Progenitor cell of endocrine pancreas (in vitro differentiated cells): ENCODE results near the gene SPAG16. TPM values are rescaled to one million over a fixed set of nuclear protein-coding genes. Genes with fewer than 3 reads are reported as not detected.

ENCODE experiments used
- DNase-seq: peaks from one replicate; pipeline ENCODE4 v3.0.0; 2021; ENCODE audit warnings: low spot score; ENCODE audit not compliant: unreplicated experiment
- H3K27ac Mint-ChIP-seq: 2 replicates; pipeline ENCODE4 v1.8.0; 2021; ENCODE audit warnings: mild to moderate bottlenecking, moderate library complexity, mixed read lengths
- H3K27me3 Mint-ChIP-seq: 2 replicates; pipeline ENCODE4 v1.8.0; 2021; ENCODE audit warnings: mixed read lengths
- H3K36me3 Mint-ChIP-seq: 2 replicates; pipeline ENCODE4 v1.8.0; 2022; ENCODE audit warnings: mixed read lengths; ENCODE audit not compliant: insufficient read depth
- H3K4me1 Mint-ChIP-seq: 2 replicates; pipeline ENCODE4 v1.8.0; 2021; ENCODE audit warnings: low read depth, mixed read lengths
- H3K4me3 Mint-ChIP-seq: 2 replicates; pipeline ENCODE4 v1.8.0; 2021; ENCODE audit warnings: low read depth, mild to moderate bottlenecking, moderate library complexity, mixed read lengths
- H3K9me3 Mint-ChIP-seq: 2 replicates; pipeline ENCODE4 v1.8.0; 2021; ENCODE audit warnings: low read depth, mixed read lengths
- CTCF ChIP-seq: fragments of 200-600 bp; sonication (generic); IDR thresholded peaks from one replicate; pipeline ENCODE4 v1.5.0; 2021; ENCODE audit warnings: antibody characterized with exemption, mild to moderate bottlenecking; ENCODE audit not compliant: unreplicated experiment
- total RNA-seq: library from RNA; stranded (reverse); gene quantifications from 2 replicates; pipeline ENCODE4 v1.2.1, GENCODE V29; 2021

Gene SPAG16
- total RNA-seq, 1 donor from 2014 or later, result 52.8 TPM

GRCh38 chr2:214315324-214315723 is 1031.1 kb downstream of the SPAG16 start:
- Mint-ChIP-seq H3K27me3 (no peaks in the 10 kb centered on the region), H3K4me1 (no peaks in the 10 kb centered on the region), H3K27ac (no peak overlapping the region), H3K4me3 (no peak overlapping the region), H3K9me3 (no peaks in the 10 kb centered on the region), H3K36me3 (no peaks in the 10 kb centered on the region)
- no peak for DNase-seq
- no peak for TF ChIP-seq CTCF

GRCh38 chr2:214320211-214320610 is 1035.9 kb downstream of the SPAG16 start:
- Mint-ChIP-seq H3K4me3 (no peak overlapping the region), H3K36me3 (no peaks in the 10 kb centered on the region), H3K27me3 (no peaks in the 10 kb centered on the region), H3K27ac (no peak overlapping the region), H3K4me1 (no peaks in the 10 kb centered on the region), H3K9me3 (no peaks in the 10 kb centered on the region)
- TF ChIP-seq CTCF, result no peak
- DNase-seq, result no peak

- Mint-ChIP-seq H3K4me1 (no peaks in the 10 kb centered on the region), H3K9me3 (no peaks in the 10 kb centered on the region), H3K4me3 (no peak overlapping the region), H3K27me3 (no peaks in the 10 kb centered on the region), H3K27ac (no peak overlapping the region), H3K36me3 (no peaks in the 10 kb centered on the region)
- TF ChIP-seq CTCF, result no peak
- DNase-seq, result no peak
Measured at GRCh38 chr2:214322662-214323061, 1038.4 kb downstream of the SPAG16 start.

- no peaks in the 10 kb centered on the region for H3K36me3 Mint-ChIP-seq
- H3K27me3 Mint-ChIP-seq, result no peaks in the 10 kb centered on the region
Measured at GRCh38 chr2:214325404-214325803, 1041.1 kb downstream of the SPAG16 start.

GRCh38 chr2:214328941-214329340 is 1044.7 kb downstream of the SPAG16 start:
- H3K27me3 Mint-ChIP-seq, result no peaks in the 10 kb centered on the region
- peaks cover 1% of the 10 kb centered on the region for H3K4me1 Mint-ChIP-seq
- H3K4me3 Mint-ChIP-seq, result no peak overlapping the region
- no peaks in the 10 kb centered on the region for H3K9me3 Mint-ChIP-seq
- DNase-seq, result no peak
- no peak overlapping the region for H3K27ac Mint-ChIP-seq
- TF ChIP-seq CTCF, result no peak
- H3K36me3 Mint-ChIP-seq, result no peaks in the 10 kb centered on the region

More at GRCh38 chr2:214325404-214325803, 1041.1 kb downstream of the SPAG16 start:
- Mint-ChIP-seq H3K27ac (no peak overlapping the region), H3K9me3 (no peaks in the 10 kb centered on the region), H3K4me1 (peaks cover 1% of the 10 kb centered on the region), H3K4me3 (no peak overlapping the region)
- DNase-seq, result no peak
- no peak for TF ChIP-seq CTCF

GRCh38 chr2:214341646-214342045 is 1057.4 kb downstream of the SPAG16 start:
- H3K9me3 Mint-ChIP-seq, result no peaks in the 10 kb centered on the region
- no peaks in the 10 kb centered on the region for H3K27me3 Mint-ChIP-seq
- no peaks in the 10 kb centered on the region for H3K36me3 Mint-ChIP-seq
- no peaks in the 10 kb centered on the region for H3K4me1 Mint-ChIP-seq
- no peak overlapping the region for H3K4me3 Mint-ChIP-seq
- H3K27ac Mint-ChIP-seq, result no peak overlapping the region
- no peak for DNase-seq
- TF ChIP-seq CTCF, result no peak
